MM.1S (cell line): ENCODE measurements around the gene MPST.
"Not testable (repeated sequence)": the region's sequence is repeated elsewhere in the genome, so short reads cannot be mapped to it uniquely, and the experiment has no call there.

Source experiments
- DNase-seq: peaks from one replicate; pipeline ENCODE4 v3.0.0-alpha.2; 2015
- H2AFZ ChIP-seq: fragments of 300-600 bp; sonication (generic); 2 replicates; pipeline ENCODE4 v1.6.0; 2016; ENCODE audit warnings: antibody characterized with exemption, low read length
- H3F3A ChIP-seq: fragments of 300-600 bp; sonication (generic); 2 replicates; pipeline ENCODE4 v1.6.1; 2016; ENCODE audit warnings: mild to moderate bottlenecking, antibody characterized with exemption, low read length, moderate library complexity, mixed read lengths; ENCODE audit not compliant: insufficient read depth
- H3K27ac ChIP-seq: fragments of 300-600 bp; sonication (generic); 2 replicates; pipeline ENCODE4 v1.5.1; 2016; ENCODE audit warnings: mild to moderate bottlenecking, low read length
- H3K27me3 ChIP-seq: fragments of 300-600 bp; sonication (generic); replicated peaks from 2 replicates; pipeline ENCODE4 v1.6.0; 2016; ENCODE audit warnings: low read length; ENCODE audit not compliant: insufficient read depth
- H3K36me3 ChIP-seq: fragments of 300-600 bp; sonication (generic); replicated peaks from 2 replicates; pipeline ENCODE4 v1.6.1; 2016; ENCODE audit warnings: mild to moderate bottlenecking, low read length, mixed read lengths; ENCODE audit not compliant: insufficient read depth
- H3K4me1 ChIP-seq: fragments of 300-600 bp; sonication (generic); 2 replicates; pipeline ENCODE4 v1.6.1; 2016; ENCODE audit warnings: low read length, mixed read lengths
- H3K4me2 ChIP-seq: fragments of 300-600 bp; sonication (generic); 2 replicates; pipeline ENCODE4 v1.6.0; 2016; ENCODE audit warnings: low read depth, low read length
- H3K4me3 ChIP-seq: fragments of 300-600 bp; sonication (generic); 2 replicates; pipeline ENCODE4 v1.5.1; 2016; ENCODE audit warnings: low read length, mixed read lengths
- H3K79me2 ChIP-seq: fragments of 300-600 bp; sonication (generic); 2 replicates; pipeline ENCODE4 v1.6.1; 2016; ENCODE audit warnings: mixed run types, low read length, mixed read lengths
- H3K9ac ChIP-seq: fragments of 300-600 bp; sonication (generic); 2 replicates; pipeline ENCODE4 v1.6.1; 2016; ENCODE audit warnings: low read length, mixed read lengths
- H3K9me2 ChIP-seq: fragments of 300-600 bp; sonication (generic); replicated peaks from 2 replicates; pipeline ENCODE4 v1.6.1; 2016; ENCODE audit warnings: mild to moderate bottlenecking, low read length, mixed read lengths; ENCODE audit not compliant: insufficient read depth
- H3K9me3 ChIP-seq: fragments of 300-600 bp; sonication (generic); replicated peaks from 2 replicates; pipeline ENCODE4 v1.6.1; 2016; ENCODE audit warnings: mild to moderate bottlenecking, low read length, mixed read lengths; ENCODE audit not compliant: insufficient read depth
- H4K20me1 ChIP-seq: fragments of 300-600 bp; sonication (generic); 2 replicates; pipeline ENCODE4 v1.6.1; 2016; ENCODE audit warnings: mild to moderate bottlenecking, low read length, moderate library complexity, mixed read lengths; ENCODE audit not compliant: insufficient read depth
- CTCF ChIP-seq: fragments of 300-600 bp; sonication (generic); IDR thresholded peaks from 2 replicates; pipeline ENCODE4 v1.5.1; 2016; ENCODE audit warnings: antibody characterized with exemption, low read length, mixed read lengths
- EZH2 ChIP-seq: fragments of 300-600 bp; sonication (generic); optimal IDR thresholded peaks from 2 replicates; pipeline ENCODE3; 2017; ENCODE audit warnings: low read depth, mild to moderate bottlenecking, antibody characterized with exemption, low read length, mixed read lengths
- EZH2phosphoT487 ChIP-seq: fragments of 300-600 bp; sonication (generic); IDR thresholded peaks from 2 replicates; pipeline ENCODE4 v1.6.1; 2018; ENCODE audit warnings: antibody characterized with exemption, low read length

The MPST gene

GRCh38 chr22:36986242-36986821 lies 33.2 kb upstream of the MPST start:
- no peaks in the 10 kb centered on the region for H3F3A ChIP-seq
- H2AFZ ChIP-seq: no peak overlapping the region
- H3K4me3 ChIP-seq: no peak overlapping the region
- no peaks in the 10 kb centered on the region for H3K9me2 ChIP-seq
- H3K9ac ChIP-seq: no peak overlapping the region
- peak; percentile 31 for DNase-seq
- H3K27me3 ChIP-seq: peaks cover 72% of the 10 kb centered on the region
- H3K4me1 ChIP-seq: no peaks in the 10 kb centered on the region
- H3K36me3 ChIP-seq: no peaks in the 10 kb centered on the region
- H3K79me2 ChIP-seq: no peaks in the 10 kb centered on the region
- H3K27ac ChIP-seq: no peak overlapping the region
- no peaks in the 10 kb centered on the region for H3K9me3 ChIP-seq
- TF ChIP-seq CTCF (peak; percentile 88), EZH2phosphoT487 (no peak)
- H3K4me2 ChIP-seq: no peak overlapping the region
- H4K20me1 ChIP-seq: no peaks in the 10 kb centered on the region

GRCh38 chr22:36988075-36988832 lies 31.3 kb upstream of the MPST start:
- Histone ChIP-seq H3F3A (no peaks in the 10 kb centered on the region), H3K27me3 (peaks cover 76% of the 10 kb centered on the region)

GRCh38 chr22:36989012-36989411 lies 30.5 kb upstream of the MPST start:
- DNase-seq, H3K9me3 ChIP-seq, H3K4me3 ChIP-seq, H3K27ac ChIP-seq, H3K79me2 ChIP-seq, H3K36me3 ChIP-seq, H3K9ac ChIP-seq, H3F3A ChIP-seq, H3K4me1 ChIP-seq, H3K4me2 ChIP-seq, H2AFZ ChIP-seq, H3K9me2 ChIP-seq, H4K20me1 ChIP-seq: not testable (repeated sequence)
- peaks cover 77% of the 10 kb centered on the region for H3K27me3 ChIP-seq

More at GRCh38 chr22:36988075-36988832, 31.3 kb upstream of the MPST start:
- Histone ChIP-seq H3K79me2 (no peaks in the 10 kb centered on the region), H3K4me3 (no peak overlapping the region), H3K36me3 (no peaks in the 10 kb centered on the region), H3K27ac (no peak overlapping the region), H3K4me1 (no peaks in the 10 kb centered on the region), H3K4me2 (no peak overlapping the region), H3K9me3 (no peaks in the 10 kb centered on the region), H4K20me1 (no peaks in the 10 kb centered on the region), H3K9me2 (no peaks in the 10 kb centered on the region), H2AFZ (no peak overlapping the region), H3K9ac (no peak overlapping the region)
- DNase-seq: no peak
- TF ChIP-seq EZH2phosphoT487 (no peak), CTCF (no peak), EZH2 (no peak)

- Histone ChIP-seq H3K4me1 (no peaks in the 10 kb centered on the region), H3K36me3 (no peaks in the 10 kb centered on the region), H3K9me2 (no peaks in the 10 kb centered on the region), H3K9ac (no peak overlapping the region), H3K27me3 (peaks cover 89% of the 10 kb centered on the region), H3K4me2 (no peak overlapping the region), H3K79me2 (no peaks in the 10 kb centered on the region), H4K20me1 (no peaks in the 10 kb centered on the region), H3K4me3 (no peak overlapping the region), H3F3A (no peaks in the 10 kb centered on the region), H3K27ac (no peak overlapping the region), H3K9me3 (no peaks in the 10 kb centered on the region), H2AFZ (no peak overlapping the region)
- no peak for DNase-seq
- TF ChIP-seq EZH2phosphoT487: no peak
- TF ChIP-seq CTCF: no peak
- no peak for TF ChIP-seq EZH2
Observed at GRCh38 chr22:36990457-36990856, 29.1 kb upstream of the MPST start.
